C4-2B (cell line): Measurements from ENCODE around the gene IGF1.

Experiments used
- H3K27ac ChIP-seq: fragments of 450-650 bp; 2 replicates; pipeline ENCODE4 v1.5.1; 2017
- CTCF ChIP-seq: fragments of 450-650 bp; conservative IDR thresholded peaks from 2 replicates; pipeline ENCODE4 v1.5.1; 2017; ENCODE audit warnings: mild to moderate bottlenecking
- ZFX ChIP-seq: fragments of 450-650 bp; IDR thresholded peaks from 2 replicates; pipeline ENCODE4 v1.6.1; 2017

Gene IGF1

DNA sequence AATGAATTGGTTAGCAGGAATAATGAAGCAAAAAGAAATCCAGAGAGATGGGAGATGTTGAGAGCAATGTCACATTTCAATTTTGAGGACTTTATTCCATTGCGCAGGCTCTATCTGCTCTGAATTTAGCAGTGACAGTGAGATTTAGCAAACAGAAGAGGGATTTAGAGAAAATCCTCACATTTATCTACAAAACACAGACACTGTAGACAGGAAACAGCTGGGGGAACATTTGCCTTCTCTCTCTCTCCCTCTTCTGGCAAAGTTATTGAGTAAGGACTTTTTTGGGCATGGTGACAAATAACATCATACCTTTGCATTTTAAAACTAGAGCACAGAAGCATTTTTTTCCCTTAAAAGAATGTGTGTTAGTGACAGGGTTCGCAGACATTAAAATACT, at the start of gene IGF1:
Gene IGF1 (minus strand): TSS at position 158 of the 400 bp plus-strand sequence. CDS start 182 bp downstream, outside the sequence.
- TF ChIP-seq CTCF (peak; percentile 12), ZFX (no peak)
- peak within 1 kb of the TSS; percentile 74; the same call in 1 of the 2 replicates for H3K27ac ChIP-seq

DNA sequence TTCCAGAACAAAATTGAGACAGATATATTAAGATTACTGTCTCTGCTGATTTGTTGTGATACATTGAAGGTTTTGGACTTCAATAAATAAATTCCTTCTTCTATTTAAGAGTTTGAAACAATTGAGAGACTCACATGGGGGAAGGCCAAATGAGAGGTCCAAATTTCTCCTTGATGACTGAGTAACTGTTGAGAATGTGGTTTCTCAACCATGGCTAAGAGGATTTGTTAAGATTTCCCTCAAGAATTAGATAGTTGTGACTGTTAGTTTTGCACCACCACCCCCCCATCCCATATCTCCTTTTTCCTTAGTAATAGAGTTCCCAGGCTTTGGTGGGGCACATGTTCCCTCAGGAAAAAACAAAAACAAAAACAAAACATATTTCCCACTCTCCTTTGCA, 47.7 kb upstream of the IGF1 start:
- H3K27ac ChIP-seq: no peak overlapping the region
- TF ChIP-seq ZFX (no peak), CTCF (no peak)

DNA sequence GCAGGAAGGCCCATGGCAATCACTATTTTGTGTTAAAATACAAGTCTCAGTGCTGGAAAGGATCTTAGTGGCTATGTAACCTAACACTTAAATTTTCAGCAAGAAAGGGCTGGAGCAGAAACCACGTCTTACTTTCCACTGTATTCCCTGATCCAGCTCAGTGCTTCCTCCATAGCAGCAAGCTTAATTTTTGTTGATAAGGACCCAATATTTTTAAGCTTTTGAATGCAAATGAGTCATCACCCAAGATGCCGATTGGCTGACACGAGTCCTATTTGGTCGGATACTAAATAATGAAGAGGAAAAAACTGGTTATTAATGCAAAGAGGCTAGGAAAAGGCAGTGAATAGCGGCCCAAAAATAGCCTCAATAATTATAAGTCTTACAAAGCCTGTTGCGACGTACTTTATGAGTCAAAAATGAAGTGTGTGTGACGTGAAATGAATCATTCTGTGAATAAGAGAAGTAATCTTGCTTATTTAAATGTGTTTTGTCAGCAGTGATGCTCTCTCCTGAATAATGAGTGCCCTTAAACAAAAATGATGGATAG, 46.9 kb upstream of the IGF1 start:
- H3K27ac ChIP-seq: no peak overlapping the region
- TF ChIP-seq CTCF (no peak), ZFX (no peak)

DNA sequence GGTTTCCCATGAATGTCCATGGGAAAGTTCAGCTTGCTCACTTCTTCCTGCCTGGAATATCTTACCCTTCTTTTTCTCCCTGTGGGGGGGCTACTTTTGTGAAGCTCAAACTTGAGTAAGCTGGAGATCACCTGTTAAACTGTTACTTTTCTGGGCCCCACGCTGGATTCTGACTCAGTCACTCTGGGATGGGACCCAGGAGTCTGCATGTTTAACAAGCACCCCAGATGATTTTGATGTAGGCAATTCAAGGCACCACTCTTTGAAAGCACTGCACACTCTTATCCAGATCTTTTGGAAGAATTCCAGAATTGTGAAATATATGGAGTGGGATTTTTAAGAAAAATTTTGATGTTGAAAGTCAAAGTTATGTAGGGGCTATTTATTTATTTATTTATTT, 46.3 kb upstream of the IGF1 start:
- TF ChIP-seq CTCF: no peak
- no peak for TF ChIP-seq ZFX
- H3K27ac ChIP-seq: no peak overlapping the region

DNA sequence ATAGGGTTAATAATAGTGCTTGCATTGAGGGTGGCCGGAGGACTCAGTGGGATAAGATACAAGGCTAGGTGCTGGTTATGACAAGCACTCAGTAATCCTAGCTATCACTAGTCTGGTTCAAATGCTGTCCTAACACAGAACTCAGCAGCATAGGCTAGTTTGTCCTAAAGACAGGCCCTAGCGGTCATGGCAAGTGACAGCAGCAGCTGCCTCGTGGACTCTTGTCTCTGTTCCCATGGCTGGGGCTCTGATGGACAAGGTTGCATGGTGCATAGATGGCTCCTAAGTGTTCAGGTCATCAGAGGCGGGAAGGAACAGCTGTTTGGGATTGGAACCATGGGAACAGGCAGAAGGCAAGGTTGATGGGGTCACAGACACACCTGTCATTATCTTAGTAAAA, 42.4 kb upstream of the IGF1 start:
- no peak overlapping the region for H3K27ac ChIP-seq

GRCh38 chr12:102521662-102522277, 41.4 kb upstream of the IGF1 start:
- TF ChIP-seq CTCF (no peak), ZFX (no peak)
- no peak overlapping the region for H3K27ac ChIP-seq

More for the DNA sequence above, 42.4 kb upstream of the IGF1 start:
- TF ChIP-seq ZFX (no peak), CTCF (no peak)

GRCh38 chr12:102518871-102519270, 38.5 kb upstream of the IGF1 start:
- TF ChIP-seq ZFX (no peak), CTCF (no peak)
- no peak overlapping the region for H3K27ac ChIP-seq
